PFSK-1 (cell line): ENCODE results near the gene CEP295NL.

ENCODE experiments used
- FOXP2 ChIP-seq: optimal IDR thresholded peaks from 2 replicates; pipeline ENCODE3; 2011; ENCODE audit warnings: borderline replicate concordance, control low read depth, inconsistent platforms; ENCODE audit not compliant: insufficient read depth; ENCODE audit errors: extremely low read length, extremely low read depth
- POLR2AphosphoS5 ChIP-seq: IDR thresholded peaks from 2 replicates; pipeline ENCODE4 v1.6.1; 2012; ENCODE audit warnings: low read depth, mild to moderate bottlenecking, control low read depth, low read length, moderate library complexity
- REST ChIP-seq, 2 experiments: IDR thresholded peaks; 2 replicates each; pipeline versions ENCODE4 v1.6.1 to v1.8.0; 2011 to 2012; ENCODE audit warnings: low read depth in 2 of 2, low read length in 2 of 2, control low read depth in 1 of 2, inconsistent platforms in 1 of 2, mild to moderate bottlenecking in 1 of 2, moderate library complexity in 1 of 2; ENCODE audit not compliant: insufficient read depth in 1 of 2
- SIN3A ChIP-seq: IDR thresholded peaks from 2 replicates; pipeline ENCODE4 v1.6.1; 2012; ENCODE audit warnings: mild to moderate bottlenecking, low read length, moderate library complexity, borderline replicate concordance; ENCODE audit not compliant: insufficient read depth
- TAF1 ChIP-seq: IDR thresholded peaks from 2 replicates; pipeline ENCODE4 v1.6.1; 2012; ENCODE audit warnings: low read length, control low read depth, borderline replicate concordance; ENCODE audit not compliant: insufficient read depth

CEP295NL gene

GRCh38 chr17:78923660-78924453 is 20.9 kb upstream of the CEP295NL start:
- TF ChIP-seq SIN3A (no peak), REST (IDR thresholded peaks at IDR 0.05; ENCODE audit: insufficient read depth in 1 of 2, low read depth in 2 of 2, low read length in 2 of 2) (no peak), TAF1 (no peak), FOXP2 (no peak), POLR2AphosphoS5 (no peak)

DNA sequence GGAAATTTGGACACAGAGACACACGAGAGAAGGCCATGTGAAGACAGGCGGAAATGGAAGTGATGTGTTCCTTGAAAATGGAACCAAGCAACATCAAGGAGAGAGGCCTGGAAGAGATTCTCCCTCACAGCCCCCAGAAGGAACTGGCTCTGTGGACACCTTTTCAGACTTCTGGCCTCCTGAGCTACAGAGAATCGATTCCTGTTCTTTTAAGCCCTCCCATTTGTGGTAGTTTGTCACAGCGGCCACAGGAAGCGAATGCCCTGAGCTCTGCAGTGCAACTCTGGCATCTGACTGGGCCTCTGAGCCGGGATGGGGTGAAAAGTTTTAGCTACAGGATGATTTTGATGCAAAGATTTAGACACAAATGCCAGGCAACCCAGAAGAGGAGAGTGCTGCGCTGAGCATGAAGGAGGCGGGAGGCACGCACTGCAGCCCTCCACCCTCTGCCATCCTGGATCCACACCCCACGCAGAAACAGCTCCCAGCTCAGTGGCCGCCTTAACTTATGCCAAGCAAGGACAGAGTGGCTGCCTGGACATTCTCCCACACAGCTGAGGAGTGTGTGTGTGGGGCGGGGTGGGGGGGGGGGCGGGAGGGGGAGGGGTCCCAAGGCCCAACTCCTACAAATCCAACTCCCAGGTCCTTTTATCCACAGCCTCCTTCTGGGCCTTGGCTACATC is 20.0 kb upstream of the CEP295NL start:
- TF ChIP-seq FOXP2 = no peak
- no peak for TF ChIP-seq TAF1
- no peak for TF ChIP-seq SIN3A

DNA sequence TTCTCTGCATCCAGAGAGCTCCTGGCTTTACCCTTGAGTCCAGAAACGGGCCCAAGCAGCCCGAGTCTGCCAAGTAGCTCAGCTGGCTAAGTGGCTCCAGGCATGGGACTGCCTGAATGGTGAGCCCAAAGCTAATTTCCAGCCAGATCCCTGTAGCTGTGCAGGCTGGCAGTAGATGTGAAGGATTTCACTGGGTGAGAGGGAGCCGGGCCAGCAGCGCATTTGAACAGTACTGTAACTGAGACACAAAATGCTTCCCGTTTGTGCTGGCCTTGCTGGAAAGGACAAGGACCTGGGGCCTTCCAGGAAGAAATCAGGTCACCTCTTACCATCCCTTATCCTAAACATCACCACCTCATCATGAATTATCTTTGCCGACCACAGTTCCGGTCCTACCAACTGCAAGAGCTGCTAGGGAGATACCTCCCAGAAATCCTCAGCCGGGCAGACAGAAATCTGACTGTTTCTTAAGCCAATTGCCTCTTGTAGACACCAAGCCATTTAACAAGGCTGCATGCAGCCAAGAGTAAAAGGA is 18.5 kb upstream of the CEP295NL start:
- TF ChIP-seq POLR2AphosphoS5 = no peak
- TF ChIP-seq SIN3A = no peak
- no peak for TF ChIP-seq REST (IDR thresholded peaks at IDR 0.05; ENCODE audit: insufficient read depth in 1 of 2, low read depth in 2 of 2, low read length in 2 of 2)

DNA sequence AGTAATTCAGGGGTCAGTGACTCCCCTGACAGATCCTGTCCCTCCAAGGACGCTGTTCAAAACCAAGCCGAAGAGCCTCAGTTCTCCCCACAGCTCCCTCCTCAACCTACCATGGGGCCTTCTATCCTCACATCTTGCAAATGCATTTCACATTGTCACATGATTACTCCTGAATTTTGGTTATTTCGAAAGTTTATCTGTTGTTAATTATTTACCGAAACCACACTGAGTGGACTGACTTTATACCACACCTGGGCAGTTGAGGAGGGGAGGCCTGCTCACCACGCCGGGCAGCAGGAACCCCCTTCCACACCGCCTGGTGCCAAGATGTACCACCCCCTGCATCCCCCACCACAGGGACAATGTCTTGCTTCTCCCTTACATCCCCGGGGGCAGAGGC is 17.5 kb upstream of the CEP295NL start:
- TF ChIP-seq FOXP2 (no peak), REST (IDR thresholded peaks at IDR 0.05; ENCODE audit: insufficient read depth in 1 of 2, low read depth in 2 of 2, low read length in 2 of 2) (no peak), POLR2AphosphoS5 (no peak), TAF1 (no peak), SIN3A (no peak)

- no peak for TF ChIP-seq SIN3A
- no peak for TF ChIP-seq TAF1
- no peak for TF ChIP-seq POLR2AphosphoS5
- TF ChIP-seq FOXP2 = no peak
- no peak for TF ChIP-seq REST (IDR thresholded peaks at IDR 0.05; ENCODE audit: insufficient read depth in 1 of 2, low read depth in 2 of 2, low read length in 2 of 2)
Measured at GRCh38 chr17:78919861-78920450, 17.0 kb upstream of the CEP295NL start.
